Measurements from ENCODE around the gene FOXL2. TPM values are rescaled to one million over a fixed set of nuclear protein-coding genes. Genes with fewer than 3 reads are reported as not detected.

Gene FOXL2
- total and polyA plus RNA-seq, 9 of the 15 experiments (the other 6 are each of a cell fraction or from before 2014, with no cell fraction given), result 0.27 to 22.1 (median 3.2) TPM

DNA sequence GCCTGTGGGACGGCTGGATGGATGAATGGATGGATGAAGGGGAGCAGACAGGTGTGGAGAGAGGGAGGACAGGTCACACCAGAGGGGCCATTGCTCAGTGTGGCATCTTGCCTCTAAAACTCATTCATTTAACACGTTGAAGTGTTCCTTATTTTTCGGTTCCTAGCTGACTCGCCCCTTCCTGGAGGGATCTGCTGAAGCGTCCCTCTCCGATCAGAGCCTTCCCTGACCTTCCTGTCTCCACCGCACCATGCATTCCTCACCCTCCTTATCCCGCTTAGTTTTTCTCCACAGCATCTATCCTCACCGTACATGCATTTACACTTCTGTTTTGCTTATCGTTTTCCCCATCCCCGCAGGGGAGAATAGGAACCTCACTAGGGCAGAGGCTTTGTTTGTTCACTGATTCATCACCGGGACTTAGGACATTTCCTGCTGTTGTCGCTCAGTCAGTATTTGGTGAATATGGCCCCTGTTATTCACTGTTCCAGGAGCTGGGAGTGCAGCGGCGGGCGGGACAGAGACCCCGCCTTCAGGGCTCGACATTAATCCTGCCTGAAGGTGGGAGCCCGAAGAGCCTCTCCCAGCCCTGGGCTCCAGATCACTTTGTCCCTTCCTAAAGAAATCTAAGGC, 32.0 kb downstream of the FOXL2 start (continued):
- TF ChIP-seq GABPB1 (CRISPR knock-in tag; IDR thresholded peaks at IDR 0.05) (no peak), ZNF324 (CRISPR knock-in tag; IDR thresholded peaks at IDR 0.05) (no peak), THRAP3 (IDR thresholded peaks at IDR 0.05; ENCODE audit: borderline replicate concordance) (no peak), MBD2 (IDR thresholded peaks at IDR 0.05; ENCODE audit: borderline replicate concordance, low read depth) (peak; percentile 35; the same call in 1 of the 2 replicates), KDM1A (IDR thresholded peaks at IDR 0.05) (peak; percentile 53 to 70), ZNF583 (CRISPR knock-in tag; IDR thresholded peaks at IDR 0.05) (0 out of 2 replicates have a peak, but pooled peaks have one; percentile 20), MCM5 (IDR thresholded peaks at IDR 0.05; ENCODE audit: low read depth) (no peak), ZNF780A (CRISPR knock-in tag; IDR thresholded peaks at IDR 0.05) (no peak), KAT8 (IDR thresholded peaks at IDR 0.05; ENCODE audit: low read depth) (no peak), ZBTB2 (IDR thresholded peaks at IDR 0.05) (peak; percentile 35; the same call in 1 of the 2 replicates), HNRNPUL1 (IDR thresholded peaks at IDR 0.05; ENCODE audit: low read length) (no peak), HDAC2 (IDR thresholded peaks at IDR 0.05) (0 out of 2 replicates have a peak, but pooled peaks have one; percentile 32), TCFL5 (CRISPR knock-in tag; conservative IDR thresholded peaks at IDR 0.05) (no peak), WHSC1 (IDR thresholded peaks at IDR 0.05; ENCODE audit: low read length) (no peak)
- TF ChIP-seq, protein P1, sequence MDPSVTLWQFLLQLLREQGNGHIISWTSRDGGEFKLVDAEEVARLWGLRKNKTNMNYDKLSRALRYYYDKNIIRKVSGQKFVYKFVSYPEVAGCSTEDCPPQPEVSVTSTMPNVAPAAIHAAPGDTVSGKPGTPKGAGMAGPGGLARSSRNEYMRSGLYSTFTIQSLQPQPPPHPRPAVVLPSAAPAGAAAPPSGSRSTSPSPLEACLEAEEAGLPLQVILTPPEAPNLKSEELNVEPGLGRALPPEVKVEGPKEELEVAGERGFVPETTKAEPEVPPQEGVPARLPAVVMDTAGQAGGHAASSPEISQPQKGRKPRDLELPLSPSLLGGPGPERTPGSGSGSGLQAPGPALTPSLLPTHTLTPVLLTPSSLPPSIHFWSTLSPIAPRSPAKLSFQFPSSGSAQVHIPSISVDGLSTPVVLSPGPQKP (CRISPR knock-in tag; IDR thresholded peaks at IDR 0.05), result no peak
- TF ChIP-seq, protein P2, sequence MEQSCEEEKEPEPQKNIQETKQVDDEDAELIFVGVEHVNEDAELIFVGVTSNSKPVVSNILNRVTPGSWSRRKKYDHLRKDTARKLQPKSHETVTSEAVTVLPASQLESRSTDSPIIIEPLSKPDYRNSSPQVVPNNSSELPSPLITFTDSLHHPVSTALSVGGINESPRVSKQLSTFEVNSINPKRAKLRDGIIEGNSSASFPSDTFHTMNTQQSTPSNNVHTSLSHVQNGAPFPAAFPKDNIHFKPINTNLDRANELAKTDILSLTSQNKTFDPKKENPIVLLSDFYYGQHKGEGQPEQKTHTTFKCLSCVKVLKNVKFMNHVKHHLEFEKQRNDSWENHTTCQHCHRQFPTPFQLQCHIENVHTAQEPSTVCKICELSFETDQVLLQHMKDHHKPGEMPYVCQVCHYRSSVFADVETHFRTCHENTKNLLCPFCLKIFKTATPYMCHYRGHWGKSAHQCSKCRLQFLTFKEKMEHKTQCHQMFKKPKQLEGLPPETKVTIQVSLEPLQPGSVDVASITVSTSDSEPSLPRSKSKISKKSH (CRISPR knock-in tag; IDR thresholded peaks at IDR 0.05), result no peak
